NCI-H2196 (cell line): Measurements from ENCODE around the gene NABP1.

Experiments used
- DNase-seq: peaks from one replicate; lab custom pipeline; 2025; ENCODE audit not compliant: unreplicated experiment; lab: John Stamatoyannopoulos, UW

Gene NABP1

DNA sequence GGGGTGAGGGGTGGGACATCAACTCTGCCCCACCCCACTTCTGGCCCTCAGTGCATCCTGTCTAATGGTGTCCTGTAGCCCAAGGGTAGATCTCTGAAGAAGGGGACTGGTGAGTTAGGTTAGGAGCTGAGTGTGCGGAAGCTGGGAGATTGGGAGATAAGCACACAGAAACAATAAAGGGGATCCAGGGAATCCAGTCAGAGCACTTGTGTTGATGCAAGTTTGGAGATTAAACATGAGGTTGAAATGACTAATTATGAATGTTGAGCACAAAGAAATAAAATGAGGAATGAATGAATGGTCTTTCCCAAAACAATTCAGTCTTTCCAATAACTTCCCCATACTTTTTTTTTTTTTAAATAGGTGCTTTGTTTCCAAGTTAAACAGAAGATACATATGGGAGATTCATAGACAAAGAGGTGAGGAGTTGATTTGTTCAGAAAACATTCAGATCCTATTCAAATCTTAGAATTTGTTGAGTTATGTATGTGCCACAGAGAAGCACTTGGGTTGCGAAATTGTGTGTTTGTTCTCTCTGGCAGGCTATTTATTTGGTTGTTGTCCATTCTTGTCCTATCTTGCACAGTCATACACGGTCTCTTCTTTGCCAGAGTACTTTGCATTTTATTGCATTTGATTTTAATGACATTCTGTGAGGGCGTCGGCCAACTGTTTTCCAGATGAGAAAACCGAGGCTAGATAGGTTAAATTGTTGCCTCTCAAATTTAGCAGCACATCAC lies 31.6 kb upstream of the NABP1 start:
- DNase-seq = no peak

DNA sequence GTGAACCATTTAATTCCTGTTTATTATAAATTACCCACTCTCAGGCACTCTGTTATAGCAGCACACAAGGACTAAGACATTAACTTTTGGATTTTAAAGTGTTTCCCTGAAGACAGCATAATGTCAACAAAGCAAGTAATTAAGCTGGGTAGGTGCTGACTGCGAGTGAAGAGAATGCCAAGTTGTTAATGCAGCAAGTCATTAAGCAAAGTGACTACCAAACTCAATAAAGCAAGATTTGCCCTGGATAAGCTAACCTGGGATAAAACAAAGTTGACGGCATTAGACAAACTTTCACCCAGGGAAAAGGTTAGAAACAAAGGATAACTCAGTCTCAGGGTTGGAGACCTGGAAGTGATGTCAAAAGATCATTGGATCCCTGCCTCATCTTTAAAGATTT lies 28.4 kb upstream of the NABP1 start:
- no peak for DNase-seq

DNA sequence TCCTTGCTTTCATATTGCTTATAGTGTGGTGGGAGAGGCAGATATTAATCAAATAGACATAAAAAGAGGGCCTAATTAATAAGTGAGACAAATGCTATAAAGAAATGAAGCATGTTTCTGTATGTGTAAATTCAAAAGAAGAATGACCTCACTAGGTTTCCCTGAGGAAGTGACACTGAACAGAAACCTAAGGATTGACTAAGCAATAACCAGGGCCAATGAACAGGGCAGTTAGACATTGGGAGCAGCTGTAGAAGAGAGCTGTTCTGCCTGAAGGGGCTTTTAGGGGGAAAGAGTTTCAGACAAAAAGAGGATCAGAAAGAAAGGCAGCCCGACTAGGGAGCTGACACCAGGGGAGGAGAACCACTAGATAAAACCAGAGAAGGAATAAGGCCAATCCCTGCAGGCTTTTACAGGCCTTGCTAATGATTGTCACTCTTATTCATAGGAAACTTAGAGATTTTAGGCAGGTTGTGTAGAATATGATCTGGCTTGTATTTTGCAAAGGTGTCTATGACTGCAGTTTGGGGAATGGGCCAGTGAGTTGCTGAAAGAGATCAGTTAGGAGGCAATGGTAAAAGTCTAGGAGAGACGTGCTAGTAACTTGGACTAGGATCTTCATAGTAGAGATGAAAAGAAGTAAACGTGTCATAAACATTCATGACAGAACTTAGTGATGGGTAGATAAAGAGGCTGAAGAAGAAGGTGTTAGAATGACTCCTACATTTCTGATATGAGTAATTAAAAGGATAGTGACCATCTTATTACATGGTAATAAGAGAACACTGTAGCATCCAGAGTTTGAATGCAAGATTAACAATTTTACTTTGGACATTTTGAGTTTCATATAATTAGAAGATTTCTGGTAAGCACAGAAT lies 26.8 kb upstream of the NABP1 start:
- DNase-seq = no peak

DNA sequence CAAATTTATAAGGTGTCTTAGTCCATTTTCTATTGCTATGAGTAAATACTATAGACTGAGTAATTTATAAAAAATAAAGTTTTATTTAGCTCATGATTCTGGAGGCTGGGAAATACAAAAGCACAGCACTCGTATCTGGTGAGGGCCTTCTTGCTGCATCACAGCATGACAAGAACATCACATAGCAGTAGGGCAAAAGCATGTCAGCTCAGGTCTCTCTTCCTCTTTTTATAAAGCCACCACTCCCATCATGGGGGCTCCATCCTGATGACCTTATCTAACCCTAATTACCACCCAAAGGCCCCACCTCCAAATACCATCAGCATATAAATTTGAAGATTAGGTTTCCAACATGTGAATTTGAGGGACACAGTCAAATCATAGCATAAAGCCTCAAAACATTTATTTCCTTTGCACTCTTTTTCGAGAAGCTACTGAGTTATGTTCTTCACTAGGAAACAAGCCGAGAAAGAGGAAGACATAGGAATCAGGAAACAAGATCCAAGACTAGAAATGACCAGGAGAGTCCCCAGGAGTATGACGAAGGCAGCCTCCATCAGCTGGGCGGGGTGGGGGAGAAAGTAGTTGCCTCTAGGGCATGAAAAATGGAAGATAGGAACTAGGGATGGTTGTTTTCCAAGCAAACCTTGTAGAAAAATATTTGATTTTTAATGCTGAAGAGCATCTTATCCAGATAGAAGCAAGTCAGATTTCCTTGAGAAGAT lies 24.1 kb upstream of the NABP1 start:
- no peak for DNase-seq

DNA sequence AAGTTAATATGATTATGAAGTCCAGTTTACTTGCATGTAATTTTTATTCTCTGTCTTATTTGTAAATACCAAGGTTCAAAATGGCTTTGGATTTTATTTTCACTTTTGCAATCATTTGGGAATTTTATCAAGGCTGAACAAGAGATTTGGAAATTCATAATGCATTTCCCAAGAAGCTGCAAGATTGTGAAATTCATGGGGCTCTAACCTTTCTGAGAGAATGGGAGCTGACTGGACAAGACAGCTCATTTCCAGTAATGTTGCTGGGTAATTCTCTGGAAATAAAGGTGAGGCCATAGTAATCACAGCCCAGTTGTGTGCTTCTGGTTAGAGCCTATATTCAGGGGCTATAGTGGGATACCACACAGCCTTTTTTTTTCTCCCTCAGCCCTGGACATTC lies 21.5 kb upstream of the NABP1 start:
- DNase-seq = no peak

DNA sequence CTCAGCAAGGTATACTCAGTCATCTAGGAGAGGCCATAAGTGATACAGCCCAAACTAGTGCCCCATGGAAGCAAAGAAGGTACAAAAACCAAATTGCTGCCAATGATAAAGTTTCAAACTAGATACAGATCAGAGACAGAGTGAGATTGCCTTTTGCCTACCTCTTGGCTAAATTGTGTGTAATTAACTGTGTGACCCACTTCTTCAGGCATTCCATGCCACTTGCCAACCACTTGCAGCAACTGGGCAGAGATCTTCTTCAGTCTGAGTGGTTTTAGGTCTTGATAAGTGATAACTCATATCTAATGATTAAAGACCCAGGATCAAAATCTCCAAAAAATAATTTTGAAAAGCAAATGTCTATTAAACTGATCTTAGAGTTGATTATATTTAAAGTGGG lies 21.1 kb upstream of the NABP1 start:
- DNase-seq = no peak

DNA sequence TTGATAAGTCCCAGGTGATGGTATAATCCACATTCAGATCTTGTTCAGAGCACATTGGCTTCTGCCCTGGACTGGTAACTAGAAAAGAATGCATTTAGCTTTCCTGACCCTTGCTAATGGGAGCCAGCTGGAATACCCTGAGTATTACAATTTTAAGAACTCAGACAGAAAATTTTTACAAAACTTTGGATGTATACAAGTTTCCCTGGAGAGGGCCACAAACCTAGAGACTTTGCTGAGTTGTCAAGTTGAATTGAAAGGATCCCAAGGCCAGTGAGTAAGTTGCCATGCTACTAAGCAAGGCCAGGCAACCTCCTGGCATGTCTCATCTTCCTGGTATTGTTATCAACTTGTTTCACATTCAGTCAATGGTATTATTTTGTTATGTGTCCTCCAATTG lies 20.0 kb upstream of the NABP1 start:
- DNase-seq = no peak

DNA sequence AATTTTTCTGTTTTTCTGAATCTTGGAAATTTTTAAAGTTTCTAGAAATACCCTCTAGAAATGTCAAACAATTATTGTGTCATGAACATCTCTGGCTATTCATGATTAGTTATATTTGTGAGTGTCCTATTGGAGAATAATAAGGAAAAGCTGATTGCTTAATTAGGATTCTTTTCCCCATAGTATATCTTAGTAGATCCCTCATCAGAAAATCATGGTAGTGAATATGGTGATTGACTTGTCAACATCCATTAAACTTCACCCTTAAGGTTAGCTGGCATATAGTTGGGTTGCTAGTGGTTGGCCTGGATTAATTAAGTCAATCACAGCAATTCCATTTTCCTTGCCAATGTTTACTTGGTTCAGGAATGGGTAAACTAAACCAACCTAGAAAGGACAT lies 18.7 kb upstream of the NABP1 start:
- DNase-seq = no peak

DNA sequence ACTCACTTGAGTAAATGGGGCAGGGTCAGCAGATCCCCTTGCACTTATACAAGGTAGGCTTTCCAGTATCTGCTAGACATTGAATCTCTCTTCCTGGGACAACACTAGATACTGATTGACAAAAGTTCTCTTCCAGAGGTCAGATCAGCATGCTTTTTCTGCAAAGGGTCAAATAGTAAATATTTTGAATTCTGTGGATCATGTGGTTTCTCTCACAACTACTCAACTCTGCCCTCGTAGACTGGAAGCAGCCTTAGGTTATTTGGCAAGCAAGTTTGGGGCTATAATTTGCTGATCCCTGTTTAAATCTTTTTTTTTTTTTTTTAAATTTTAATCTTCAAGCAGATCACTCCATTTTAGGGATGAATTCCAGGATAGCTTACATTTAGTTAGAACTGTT lies 17.4 kb upstream of the NABP1 start:
- no peak for DNase-seq

DNA sequence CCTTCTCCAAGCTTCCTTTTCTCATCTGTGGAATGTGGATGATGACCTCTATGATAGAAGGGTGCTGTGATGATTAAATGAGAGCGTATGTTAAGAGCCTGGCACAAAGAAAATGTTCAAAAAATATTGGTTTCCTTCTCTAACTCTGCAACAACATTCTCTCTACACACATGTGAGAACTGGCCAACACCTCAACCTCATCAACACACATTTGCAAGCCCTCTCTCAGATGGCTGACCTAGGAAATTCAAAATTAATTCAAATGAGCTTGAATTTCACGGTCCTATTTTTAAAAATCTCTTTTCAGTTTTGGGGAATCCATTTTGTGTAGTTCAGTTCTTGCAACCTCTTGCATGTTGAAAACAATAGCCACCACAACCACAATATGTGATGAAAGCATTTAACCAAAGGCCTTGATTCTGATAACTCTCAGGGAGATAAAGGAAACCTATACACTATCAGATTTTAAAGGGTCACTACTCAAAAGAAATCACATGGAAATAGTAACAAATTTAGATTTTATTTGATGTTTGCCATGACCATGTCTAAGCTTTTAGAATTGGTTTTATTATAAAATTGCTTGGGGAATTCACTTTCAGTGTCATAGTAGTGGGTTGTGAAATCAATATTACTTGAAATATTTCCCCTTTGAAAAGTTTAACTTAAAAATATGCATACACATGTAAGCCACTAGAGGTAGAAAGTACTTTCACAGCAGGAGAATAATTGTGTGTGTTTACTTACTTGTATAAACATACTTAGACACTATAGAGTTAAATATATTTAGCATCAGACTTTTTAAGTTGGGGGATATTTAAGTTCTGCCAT lies 16.6 kb upstream of the NABP1 start:
- no peak for DNase-seq

DNA sequence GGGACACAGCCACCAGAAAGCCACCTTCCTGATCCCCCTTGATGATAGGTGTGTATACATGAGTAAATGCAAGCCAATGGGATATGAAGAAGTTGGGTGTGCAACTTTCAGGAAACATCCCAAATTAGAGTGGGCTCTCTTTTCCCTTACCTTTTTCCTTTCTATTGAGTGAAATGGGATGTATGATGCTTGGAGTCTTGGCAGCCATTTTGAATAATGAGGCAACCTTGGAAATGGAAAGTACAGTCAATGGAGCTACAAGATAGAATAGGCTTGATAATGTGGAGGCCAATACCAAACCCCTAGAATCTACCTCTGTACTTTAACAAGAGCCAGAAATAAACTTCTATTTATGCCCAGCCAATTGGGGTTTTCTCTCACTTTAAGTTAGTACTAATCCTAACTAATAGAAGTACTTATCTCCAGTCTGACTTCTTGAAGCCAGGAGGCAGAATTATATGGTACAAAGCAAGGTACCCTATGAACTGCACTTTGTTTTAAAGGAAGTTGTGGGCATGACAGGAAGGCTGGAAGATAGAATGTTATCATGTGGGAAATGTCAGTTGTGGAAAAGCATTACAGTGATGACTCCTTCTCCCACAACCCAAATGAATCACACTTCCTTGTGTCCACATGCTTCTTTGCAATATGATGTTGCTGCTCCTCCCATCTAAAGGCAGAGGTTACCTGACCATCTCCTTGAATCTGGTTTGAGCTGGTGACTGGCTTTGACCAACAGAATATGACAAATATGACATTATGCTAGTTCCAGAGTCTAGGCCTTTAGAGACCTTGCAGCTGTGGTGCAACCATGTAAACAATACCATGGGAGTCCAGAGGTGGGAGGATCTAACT lies 12.9 kb upstream of the NABP1 start:
- DNase-seq = no peak

DNA sequence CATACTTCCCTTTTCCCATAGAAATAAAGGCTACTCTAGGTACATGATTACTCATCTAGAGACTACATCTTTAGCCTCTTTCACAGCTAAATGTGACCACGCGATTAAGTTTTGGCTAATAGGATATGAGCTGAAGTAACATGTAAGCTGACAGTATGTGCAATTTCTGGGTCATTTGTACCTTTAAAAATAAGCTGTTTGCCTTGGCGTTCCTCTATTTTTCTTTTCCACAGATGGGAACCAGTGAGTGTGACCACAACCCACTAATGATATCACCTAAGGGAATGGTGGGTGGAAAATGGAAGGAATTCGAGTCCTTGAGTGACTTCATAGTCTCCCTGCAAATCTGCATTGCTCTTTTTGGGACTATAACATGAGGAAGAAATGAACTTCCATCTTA lies 11.7 kb upstream of the NABP1 start:
- DNase-seq = no peak

DNA sequence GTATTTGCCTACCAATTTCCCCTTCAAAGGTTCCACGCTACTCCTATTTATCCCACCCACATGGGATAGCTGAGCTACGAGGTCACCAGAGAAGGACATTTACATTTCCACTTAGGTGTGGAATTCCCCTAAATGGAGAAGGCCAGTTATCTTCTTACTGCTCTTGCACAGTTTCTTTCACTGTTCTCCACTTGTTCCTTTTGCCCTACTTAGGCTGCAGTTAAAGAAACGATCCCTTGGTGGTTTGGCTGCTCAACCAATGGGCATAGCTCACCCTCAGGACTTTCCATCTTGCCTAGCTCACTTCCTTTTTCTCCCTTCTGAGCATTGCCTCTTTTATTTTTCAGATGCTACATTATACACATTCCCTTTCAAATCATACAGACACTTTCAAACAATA lies 11.2 kb upstream of the NABP1 start:
- DNase-seq = no peak

DNA sequence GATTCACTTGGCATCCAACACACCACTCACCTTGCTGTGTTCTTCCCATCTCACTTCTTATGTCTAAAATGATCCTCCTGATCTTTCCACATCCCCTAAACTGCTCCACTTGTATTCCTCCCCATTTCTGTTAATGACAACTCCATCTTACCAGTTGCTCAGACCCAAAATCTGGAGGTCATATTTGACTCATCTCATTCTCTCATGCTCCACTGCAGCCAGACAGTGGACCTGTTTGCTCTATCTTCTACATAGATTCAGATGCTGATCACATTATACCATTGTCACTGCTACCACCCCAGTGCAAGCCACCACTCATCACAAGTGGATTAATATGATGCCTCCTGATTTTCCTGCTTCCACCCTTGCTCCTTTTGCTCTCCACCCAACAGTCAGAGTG lies 7.9 kb upstream of the NABP1 start:
- DNase-seq = no peak

DNA sequence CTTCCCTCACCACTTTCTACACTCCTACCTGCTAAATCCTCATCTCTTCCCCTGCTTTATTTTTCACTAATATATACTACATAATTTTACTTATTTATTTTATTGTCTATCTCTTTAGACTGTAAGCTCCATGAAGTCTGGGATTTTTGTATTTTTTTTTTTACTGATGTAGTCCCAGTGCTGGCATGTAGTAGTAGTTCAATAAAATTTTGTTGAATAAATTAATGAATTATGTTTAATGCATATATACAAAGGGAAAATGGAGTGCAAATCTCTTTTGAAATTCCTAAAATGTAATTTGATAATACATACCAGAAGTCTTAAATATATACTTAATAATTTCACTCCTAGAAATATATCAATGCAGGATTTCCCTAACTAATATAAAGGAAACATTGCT lies 7.1 kb upstream of the NABP1 start:
- no peak for DNase-seq

DNA sequence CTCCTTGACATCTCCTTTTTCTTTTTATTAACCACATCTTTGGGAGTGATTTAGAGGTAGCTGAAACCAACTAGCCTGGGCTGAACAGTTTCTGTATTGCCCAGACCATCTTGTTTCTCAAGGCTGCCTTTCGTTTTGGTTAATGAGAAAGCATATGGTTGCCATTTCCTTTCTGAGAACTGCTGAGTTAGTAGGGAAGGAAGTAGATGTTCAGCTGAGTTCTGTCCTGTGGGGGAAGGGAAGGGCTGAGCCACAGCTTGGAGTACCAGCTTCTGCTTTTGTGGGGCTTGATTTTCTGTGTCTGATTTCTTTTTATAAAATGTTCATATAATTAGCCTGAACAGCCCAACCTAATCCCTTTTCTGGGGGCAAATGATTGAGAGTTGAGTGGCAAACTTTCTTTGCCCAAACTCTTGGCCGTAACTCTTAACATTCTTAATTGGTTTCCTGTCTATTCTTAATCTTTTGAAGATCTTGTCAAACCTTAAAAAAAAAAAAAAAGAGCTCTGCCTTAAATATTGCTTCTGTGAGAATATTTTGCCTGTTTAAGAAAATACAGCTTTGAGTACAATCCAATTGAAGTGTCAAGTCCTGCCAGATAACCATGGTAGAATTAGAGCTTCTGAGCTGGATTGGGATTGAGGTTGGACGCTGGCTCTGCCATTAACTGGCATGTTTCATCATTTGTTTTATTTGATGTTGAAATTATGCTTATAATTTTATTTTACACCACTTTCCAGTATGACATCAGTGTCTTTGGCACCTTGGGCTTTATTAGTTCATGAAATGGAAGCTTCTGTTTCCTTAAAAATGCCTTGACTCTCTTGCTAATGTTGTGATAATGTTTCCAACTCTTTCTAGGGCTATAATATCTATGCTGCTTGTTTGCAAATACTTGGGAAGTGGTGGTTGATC lies 1.9 kb upstream of the NABP1 start:
- no peak for DNase-seq

DNA sequence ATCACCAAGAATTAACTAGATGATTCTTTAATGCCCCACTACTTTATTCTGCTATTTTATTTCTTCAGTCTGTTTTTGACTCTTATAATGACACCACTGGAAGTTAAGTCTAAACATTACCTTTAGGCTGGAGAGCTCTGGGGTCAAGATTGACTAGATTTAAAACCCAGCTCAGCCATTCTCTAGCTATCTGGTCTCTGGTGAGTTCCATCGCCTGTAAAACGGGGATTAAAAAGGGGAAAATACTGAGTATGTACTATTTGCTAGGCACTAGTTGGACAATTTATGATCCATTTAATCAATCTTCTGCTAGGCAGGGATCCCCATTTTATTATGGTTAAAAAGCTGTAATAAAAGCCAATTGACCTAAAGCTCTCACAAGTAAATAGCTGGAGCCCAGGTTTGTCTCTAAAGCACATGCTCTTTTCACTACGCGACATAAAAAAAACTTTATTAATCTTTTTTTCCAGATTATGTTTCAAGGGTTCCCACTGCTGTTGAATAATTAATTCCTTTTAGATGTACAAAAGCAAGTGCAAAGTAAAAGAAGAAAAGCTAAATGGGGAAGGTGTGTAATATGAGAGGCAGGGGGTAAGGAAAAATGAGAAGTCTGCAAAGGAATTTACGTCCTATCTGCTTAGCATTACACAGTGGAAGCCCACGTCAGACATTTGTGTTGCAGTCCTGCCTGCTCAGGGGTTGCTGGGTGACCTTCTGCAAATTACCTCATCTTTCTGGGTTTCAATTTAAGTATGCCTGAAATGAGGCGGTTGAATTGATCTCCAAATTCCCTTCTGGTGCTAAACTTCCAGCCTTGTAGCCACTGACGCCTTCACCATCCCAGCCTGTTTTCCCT lies 918 bp upstream of the NABP1 start:
- DNase-seq = no peak

DNA sequence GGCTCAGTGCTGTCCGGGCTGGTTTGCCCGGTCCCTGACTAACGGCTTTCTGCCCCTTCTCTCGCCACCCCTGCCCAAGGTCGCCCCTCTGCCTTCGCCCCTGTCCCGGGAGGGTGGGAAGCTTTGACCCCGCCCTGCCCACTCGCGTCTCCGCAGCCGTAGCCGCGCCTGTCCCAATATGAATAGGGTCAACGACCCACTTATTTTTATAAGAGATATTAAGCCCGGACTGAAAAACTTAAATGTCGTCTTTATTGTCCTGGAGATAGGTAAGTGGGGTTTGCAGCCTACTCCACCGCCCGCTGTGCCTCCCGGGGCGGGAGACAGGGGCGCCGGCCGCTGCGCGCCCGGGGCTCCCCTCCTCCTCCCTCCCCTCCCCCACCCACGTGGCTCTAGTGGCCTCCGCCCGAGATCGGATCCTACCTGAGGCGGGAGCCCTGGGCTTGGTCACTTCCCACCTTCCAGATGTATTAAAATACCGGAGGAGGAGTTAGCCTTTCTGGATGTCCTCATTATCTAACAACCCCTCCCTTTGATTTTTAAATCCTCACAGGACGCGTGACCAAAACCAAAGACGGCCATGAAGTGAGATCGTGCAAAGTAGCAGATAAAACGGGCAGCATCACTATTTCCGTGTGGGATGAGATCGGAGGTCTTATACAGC lies 633 bp downstream of the NABP1 start:
- no peak for DNase-seq
